GM21528 (cell line): ENCODE results near the gene PLXNA3.

Experiments used
- ATAC-seq: cut with Tn5 transposase; IDR thresholded peaks from one replicate; pipeline ENCODE4 v1.9.1; 2021; ENCODE audit warnings: mild to moderate bottlenecking, moderate library complexity; ENCODE audit not compliant: unreplicated experiment, low FRiP score

PLXNA3 gene

DNA sequence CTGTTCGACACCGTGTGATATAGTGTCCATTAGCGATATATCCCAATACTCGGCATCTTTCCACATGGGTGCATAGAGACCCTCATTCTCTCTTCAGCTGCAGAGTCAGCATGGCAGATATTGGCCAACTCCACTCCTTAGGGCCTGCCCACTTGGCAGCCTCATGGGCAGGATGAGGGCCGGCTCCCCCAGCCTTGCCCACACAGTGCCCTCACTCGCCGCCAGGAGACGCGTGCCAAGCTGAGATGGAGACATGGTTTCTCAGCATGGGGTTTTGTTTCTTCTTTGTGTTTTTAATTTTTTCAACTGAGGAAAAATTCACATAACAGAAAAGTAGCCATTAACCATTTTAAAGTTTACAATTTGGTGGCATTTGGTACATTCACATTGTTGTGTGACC is 5.3 kb upstream of the PLXNA3 start:
- ATAC-seq, result no peak

DNA sequence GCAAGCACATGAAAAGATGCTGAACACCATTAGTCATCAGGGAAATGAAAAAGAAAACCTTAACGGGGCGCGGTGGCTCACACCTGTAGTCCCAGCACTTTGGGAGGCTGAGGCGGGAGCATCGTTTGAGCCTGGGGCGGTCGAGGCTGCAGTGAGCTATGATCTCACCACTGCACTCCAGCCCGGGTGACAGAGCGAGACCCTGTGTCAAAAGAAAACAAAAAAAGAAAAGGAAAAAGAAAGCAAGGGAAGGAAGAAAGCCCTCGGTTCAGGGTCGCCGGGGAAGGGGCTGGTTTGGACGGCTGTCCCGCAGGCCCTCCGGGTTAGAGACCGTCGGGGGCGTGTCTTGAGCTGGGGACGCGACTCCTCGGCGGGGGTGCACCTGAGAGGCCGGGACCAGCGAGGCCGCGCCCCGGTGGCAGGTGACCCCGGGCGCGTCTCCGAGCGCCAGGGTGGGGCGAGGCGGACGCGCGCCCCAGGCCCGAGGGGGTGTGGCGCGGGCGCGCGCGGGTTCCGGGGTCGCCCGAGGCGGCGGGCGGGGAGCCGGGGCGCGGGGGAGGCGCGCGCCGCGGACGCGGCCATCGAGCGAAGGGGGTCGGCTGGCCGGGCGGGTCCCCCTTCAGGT is 478 bp upstream of the PLXNA3 start:
- peak; percentile 56 for ATAC-seq

DNA sequence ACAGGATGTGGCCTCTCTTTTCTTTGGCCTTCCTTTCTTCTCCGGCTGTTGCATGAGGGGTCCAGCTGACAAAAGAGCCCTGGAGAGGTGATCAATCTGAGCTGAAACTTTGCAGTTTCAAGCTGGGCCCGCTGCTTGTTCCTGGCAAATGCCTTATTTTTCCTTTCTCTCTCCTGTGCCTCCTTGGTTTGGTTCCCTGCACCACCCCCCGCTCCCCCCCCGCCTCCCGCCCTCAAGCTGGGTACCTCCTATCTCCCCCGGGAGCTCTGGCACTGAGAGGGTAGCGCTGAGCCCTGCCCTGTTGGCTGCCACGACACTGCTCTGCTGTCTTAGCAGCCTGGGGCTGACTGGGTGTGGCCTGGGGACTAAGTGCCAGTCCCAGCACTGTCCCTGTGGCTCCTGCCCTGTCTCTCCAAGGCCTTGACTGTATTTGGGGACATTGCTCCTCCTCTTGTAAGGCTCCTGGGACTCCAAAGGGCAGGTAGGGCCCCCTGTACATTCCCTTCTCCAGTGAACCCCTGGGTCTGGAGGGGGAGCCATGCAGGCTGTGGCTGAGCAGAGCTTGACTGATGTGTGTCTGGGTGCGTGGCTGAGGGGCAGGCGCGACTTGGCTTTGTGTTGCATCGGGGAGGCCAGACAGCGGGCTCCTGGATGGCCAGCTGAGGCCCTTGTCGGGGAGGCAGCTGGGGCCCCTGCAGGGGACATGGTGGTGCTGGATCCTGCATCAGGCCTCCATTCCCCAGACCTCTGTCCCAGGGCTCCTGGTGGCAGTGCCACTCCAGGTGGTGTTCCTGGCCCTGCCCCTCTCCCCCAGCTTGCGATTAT is 1.1 kb downstream of the PLXNA3 start:
- ATAC-seq, result no peak

DNA sequence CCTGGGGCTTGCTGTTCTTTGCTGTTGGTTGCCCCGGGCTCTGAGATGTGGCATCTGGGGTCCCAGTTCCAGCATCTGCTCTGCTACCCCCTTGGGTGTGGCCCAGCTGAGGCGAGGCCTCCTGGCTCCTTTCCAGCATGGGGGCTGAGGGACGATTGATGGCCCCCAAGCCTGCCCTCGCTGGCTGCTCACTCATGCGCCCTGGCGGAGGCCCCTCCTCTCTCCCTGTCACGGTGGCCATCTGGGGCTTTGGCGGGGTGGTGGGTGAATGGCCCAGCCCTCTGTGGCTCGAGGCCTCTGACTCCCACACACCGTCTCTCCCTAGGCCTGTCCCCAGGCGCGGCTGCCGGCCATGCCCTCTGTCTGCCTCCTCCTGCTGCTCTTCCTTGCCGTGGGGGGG is 1.8 kb downstream of the PLXNA3 start:
- no peak for ATAC-seq

DNA sequence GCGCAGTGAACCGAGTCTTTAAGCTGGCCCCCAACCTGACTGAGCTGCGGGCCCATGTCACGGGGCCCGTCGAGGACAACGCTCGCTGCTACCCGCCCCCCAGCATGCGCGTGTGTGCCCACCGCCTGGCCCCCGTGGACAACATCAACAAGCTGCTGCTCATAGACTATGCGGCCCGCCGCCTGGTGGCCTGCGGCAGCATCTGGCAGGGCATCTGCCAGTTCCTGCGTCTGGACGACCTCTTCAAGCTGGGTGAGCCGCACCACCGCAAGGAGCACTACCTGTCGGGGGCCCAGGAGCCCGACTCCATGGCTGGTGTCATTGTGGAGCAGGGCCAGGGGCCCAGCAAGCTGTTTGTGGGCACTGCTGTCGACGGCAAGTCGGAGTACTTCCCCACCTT is 2.2 kb downstream of the PLXNA3 start:
- ATAC-seq, result no peak

DNA sequence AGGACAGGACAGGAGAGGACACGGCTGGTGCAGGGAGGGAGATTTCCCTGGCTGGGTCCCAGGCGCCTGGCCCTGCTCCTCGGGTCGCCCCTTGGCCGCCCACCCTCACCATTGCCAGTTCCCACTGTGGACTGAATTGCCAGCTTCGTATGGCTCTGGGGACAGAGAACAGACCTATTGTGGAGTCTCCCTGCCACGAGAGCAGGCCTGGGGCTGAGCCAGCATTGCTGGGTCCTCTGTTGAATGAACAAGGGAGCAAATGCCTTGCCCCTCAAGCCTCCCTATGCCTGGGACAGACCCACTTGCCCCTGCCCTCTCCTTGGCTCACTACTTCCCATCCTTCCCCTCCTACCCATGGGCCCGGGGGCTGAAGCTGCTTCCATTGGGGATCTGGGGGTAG is 4.3 kb downstream of the PLXNA3 start:
- no peak for ATAC-seq

DNA sequence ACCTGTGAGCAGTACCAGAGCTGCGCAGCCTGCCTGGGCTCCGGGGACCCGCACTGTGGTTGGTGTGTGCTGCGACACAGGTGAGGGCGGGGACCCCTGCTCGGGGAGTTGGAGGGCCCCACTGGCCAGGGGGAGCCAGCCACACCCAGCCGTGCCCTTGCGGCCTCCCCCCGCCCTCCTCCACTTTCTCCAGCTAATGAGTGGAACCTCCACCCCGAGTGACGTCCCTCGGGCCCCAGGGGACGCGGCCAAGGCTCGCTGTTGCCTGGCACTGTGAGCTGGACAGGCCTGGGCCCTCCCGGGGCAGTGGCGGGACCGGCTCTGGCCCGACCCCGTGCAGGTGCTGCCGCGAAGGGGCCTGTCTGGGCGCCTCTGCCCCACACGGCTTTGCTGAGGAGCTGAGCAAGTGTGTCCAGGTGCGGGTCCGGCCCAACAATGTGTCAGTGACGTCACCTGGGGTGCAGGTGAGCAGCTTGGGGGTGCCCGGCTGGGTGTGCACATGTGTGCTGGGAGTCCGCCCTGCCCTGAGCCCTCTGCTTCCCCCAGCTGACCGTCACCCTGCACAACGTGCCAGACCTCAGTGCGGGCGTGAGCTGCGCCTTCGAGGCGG is 5.6 kb downstream of the PLXNA3 start:
- ATAC-seq, result no peak

DNA sequence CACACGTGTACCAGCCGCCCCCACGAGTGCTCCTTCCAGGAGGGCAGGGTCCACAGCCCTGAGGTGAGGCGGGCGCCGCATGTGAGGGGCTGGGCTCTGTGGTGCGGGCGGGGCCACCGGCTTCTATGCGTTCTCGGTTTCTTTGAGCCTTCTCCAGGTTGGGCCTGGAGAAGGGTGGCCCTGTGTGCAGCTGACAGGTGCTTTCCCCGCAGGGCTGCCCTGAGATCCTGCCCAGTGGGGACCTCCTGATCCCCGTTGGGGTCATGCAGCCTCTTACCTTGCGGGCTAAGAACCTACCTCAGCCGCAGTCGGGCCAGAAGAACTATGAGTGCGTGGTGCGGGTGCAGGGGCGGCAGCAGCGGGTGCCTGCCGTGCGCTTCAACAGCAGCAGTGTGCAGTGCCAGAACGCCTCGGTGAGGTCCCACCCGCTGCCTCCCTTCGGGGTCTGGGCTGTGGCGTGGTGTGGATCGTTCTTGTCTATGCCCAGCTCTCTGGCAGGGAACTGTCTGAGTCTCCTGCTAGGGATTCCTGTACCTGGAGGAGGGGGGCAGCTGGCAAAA is 6.8 kb downstream of the PLXNA3 start:
- no peak for ATAC-seq

DNA sequence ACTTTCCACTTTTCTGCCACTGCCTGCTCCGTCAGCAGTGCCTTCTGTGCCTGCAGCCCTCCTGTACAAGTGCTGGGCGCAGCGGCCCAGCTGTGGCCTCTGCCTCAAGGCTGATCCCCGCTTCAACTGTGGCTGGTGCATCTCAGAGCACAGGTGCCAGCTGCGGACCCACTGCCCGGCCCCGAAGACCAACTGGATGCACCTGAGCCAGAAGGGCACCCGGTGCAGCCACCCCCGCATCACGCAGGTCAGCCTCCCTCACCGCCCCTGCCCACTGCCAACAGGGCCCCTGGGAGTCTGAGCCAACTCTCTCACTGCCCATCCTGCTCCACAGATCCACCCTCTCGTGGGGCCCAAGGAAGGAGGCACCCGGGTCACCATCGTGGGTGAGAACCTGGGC is 7.5 kb downstream of the PLXNA3 start:
- no peak for ATAC-seq

DNA sequence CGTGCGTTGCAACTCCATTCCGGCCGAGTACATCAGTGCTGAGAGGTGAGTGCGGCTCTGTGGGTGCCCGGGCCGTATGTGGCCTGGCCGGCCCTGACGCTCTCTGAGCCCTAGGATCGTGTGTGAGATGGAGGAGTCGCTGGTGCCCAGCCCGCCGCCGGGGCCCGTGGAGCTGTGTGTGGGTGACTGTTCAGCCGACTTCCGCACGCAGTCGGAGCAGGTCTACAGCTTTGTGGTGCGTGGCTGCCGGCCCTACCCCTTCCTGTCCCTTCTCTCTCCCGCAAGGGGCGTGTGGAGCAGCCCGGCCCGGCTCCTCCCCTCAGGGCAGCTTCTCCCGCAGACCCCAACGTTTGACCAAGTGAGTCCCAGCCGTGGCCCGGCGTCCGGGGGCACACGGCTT is 8.0 kb downstream of the PLXNA3 start:
- no peak for ATAC-seq

DNA sequence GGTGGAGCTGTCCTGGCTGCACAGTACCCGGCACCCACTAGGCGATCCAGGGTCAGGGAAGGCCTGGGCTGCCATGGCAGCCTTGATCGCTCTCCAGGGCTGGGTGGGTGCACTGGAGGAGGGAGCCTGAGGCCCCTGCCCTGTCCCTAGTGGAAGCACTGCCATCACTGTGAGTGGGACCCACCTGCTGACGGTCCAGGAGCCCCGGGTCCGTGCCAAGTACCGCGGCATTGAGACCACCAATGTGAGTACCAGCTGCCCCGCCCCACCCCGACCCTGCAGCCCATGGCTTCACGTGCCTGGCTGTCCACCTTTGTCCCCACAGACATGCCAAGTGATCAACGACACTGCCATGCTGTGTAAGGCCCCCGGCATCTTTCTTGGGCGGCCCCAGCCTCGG is 8.8 kb downstream of the PLXNA3 start:
- ATAC-seq, result no peak

DNA sequence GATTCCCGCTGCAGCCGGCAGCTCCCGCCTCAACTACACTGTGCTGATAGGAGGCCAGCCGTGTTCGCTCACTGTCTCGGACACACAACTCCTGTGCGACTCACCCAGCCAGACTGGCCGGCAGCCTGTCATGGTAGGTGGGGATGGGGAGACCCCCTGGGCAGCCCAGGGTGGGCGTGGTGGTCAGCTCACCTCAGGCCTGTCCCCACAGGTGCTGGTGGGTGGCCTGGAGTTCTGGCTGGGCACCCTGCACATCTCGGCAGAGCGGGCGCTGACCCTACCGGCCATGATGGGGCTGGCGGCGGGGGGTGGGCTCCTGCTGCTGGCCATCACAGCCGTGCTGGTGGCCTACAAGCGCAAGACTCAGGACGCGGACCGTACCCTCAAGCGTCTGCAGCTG is 9.5 kb downstream of the PLXNA3 start:
- ATAC-seq, result no peak

DNA sequence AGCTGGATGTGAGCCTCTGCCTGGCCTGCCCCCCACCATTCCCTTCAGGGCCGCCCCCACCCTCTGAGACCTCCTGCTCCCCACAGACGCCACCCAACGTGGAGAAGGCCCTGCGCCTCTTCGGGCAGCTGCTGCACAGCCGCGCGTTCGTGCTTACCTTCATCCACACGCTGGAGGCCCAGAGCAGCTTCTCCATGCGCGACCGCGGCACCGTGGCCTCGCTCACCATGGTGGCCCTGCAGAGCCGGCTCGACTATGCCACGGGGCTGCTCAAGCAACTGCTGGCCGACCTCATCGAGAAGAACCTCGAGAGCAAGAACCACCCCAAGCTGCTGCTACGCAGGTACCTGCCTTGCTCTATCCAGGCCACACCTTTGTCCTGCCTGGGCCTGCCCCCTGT is 10.1 kb downstream of the PLXNA3 start:
- no peak for ATAC-seq

DNA sequence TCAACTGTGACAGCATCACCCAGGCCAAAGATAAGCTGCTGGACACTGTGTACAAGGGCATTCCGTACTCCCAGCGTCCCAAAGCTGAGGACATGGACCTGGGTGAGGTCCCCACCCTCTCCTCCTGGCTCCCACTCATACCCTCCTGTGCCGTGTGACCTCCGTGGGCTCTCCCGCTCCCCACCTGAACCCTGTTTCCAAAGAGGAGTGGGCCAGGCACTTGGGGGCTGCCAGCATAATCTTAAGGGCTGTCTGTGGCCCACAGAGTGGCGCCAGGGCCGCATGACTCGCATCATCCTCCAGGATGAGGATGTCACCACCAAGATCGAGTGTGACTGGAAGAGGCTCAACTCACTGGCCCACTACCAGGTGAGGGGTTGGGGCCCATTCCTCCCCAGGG is 11.0 kb downstream of the PLXNA3 start:
- ATAC-seq, result no peak

DNA sequence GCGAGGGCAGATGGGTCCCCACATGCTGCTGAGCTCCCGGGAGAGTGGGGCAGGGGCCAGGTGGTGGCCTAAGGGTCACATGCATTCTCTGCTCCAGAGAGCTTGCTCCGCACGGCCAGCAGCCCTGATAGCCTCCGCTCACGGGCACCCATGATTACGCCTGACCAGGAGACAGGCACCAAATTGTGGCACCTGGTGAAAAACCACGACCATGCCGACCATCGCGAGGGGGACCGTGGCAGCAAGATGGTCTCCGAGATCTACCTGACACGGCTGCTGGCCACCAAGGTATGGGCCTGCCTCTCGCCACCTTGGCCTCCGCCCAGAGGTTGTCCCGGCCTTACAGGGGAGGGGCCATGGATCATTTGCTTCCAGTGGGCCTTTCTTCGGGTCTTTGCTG is 11.8 kb downstream of the PLXNA3 start:
- ATAC-seq, result no peak

DNA sequence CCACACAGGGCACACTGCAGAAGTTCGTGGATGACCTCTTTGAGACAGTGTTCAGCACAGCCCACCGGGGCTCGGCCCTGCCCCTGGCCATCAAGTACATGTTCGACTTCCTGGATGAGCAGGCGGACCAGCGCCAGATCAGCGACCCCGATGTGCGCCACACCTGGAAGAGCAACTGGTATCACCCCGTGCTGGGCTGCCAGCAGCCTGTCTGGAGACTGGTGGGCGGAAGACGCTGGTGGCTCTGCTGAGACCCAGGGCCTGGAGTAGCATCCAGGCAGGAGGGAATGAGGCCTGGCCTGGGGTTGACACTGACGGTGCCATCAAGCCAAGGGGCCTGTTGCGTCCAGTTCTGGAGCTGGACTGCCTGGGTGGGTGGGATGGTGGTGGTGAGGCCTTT is 12.4 kb downstream of the PLXNA3 start:
- no peak for ATAC-seq

DNA sequence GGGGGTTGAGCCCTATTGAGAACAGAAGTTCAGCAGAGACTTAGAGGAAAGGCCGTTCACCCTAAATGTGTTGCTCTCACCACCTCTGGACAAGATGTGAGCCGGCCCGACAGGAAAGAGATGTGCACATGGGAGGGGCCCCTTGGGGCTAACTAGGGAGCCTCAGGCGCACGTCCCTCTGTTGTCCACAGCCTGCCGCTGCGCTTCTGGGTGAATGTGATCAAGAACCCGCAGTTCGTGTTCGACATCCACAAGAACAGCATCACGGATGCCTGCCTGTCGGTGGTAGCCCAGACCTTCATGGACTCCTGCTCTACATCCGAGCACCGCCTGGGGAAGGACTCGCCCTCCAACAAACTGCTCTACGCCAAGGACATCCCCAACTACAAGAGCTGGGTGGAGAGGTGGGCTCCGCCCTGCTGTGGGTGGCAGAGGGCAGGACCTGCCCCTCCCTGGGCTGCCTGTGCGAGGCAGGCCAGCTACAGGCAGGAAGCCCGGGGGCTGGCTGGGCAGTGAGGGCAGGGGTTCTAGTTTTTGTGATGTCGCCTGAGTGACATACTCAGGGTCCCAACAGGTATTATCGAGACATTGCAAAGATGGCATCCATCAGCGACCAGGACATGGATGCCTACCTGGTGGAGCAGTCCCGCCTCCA is 13.0 kb downstream of the PLXNA3 start:
- no peak for ATAC-seq

DNA sequence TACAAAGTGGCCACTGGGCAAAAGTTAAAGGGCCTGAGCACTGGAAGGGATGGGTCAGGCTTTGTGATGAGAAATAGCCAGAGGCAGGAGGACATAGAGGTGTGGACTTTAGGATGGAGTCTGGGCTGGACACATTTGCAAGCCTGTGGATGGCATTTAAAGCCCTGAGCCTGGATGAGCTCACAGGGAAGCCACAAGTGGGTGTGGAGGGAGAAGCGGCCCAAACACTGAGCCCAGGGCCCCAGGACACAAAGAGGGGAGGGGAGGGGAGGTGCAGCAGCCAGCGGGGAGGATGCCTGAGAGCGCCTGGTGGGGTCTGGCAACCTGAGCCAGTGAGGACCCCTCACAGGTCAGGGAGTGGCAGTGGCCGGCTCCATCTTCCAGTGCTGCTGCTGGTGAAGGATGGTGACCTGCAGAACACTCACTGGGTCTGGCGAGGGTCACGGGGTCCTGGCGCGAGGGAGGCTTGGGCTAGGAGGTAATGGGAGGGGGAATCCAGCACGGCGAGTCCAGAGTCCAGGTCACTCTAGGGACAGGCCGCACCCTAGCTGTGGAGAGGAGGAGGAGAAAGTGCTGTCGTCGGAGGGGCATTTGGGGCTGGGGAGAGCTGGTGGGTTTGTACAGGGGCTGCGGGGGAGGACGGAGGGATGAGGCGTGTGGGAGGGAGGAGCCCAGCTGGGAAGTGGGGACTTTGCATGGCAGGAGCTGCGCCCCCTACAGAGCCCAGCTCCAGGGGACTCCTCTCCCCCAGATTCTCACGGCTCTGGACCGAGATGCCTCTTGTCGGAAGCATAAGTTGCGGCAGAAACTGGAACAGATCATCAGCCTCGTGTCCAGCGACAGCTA is 14.0 kb downstream of the PLXNA3 start:
- no peak for ATAC-seq

DNA sequence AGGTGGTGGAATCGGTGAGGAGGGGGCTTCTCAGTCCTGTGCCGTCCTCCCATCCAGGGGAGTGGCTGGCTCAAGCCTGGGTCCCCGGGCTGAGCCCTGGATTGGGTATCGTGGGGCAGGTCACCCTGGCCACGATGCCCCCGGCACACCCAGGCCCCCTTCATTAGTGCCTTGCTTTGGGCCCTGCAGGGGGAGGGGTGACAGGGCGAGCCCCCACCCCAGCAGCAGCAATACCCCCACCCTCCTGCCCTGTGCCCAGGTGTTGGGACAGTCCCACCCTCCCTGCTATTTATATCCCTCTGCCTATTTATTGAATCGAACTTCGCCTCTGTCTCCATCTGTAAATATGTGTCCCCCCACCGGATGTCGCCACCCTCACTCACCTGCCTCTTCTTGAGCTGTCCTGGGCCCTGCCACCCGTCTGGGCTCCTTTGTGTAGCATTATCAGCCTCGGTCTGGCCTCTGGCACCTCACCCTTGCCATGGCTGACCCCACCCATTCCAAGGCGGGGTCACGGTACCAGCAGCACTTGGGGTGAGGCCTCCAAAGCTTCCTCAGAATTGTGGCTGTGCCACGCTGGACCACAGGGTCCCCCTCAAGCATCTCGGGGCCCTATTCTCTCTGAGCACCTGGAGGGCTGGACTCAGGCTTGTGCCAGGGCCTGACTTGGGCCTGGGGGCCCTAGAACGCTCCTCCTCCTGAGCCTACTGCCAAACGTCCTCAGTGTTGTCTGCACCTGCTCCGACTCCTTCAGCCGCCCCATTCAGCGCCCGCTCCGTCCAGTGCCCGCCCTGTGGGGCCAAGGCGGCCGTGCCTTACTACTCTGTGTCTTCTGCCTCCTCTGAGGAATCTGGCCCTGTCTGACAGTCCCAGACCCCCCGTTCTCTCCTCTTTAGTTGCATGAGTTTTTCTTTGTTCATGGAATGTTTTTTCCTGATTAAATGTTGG is 14.9 kb downstream of the PLXNA3 start:
- ATAC-seq, result no peak
